Mesothelial cell of epicardium (in vitro differentiated cells): ENCODE data around the gene DOCK10. TPM values are rescaled to one million over a fixed set of nuclear protein-coding genes. Genes with fewer than 3 reads are reported as not detected.

ENCODE experiments used
- DNase-seq, 2 experiments: peaks; one replicate each; pipeline ENCODE4 v3.0.0; 2021; ENCODE audit warnings: low spot score in 2 of 2; ENCODE audit not compliant: unreplicated experiment in 2 of 2
- H3K27ac Mint-ChIP-seq: 2 replicates; pipeline ENCODE4 v1.8.0; 2021; ENCODE audit warnings: mixed read lengths
- H3K27me3 Mint-ChIP-seq: 2 replicates; pipeline ENCODE4 v1.8.0; 2021; ENCODE audit warnings: low read depth, mixed read lengths
- H3K36me3 Mint-ChIP-seq: 2 replicates; pipeline ENCODE4 v1.8.0; 2021; ENCODE audit warnings: mixed read lengths
- H3K4me1 Mint-ChIP-seq: 2 replicates; pipeline ENCODE4 v1.8.0; 2021; ENCODE audit warnings: mixed read lengths
- H3K4me3 Mint-ChIP-seq: 2 replicates; pipeline ENCODE4 v1.8.0; 2021; ENCODE audit warnings: mild to moderate bottlenecking, moderate library complexity, mixed read lengths
- H3K9me3 Mint-ChIP-seq: 2 replicates; pipeline ENCODE4 v1.8.0; 2021; ENCODE audit warnings: mixed read lengths
- CTCF ChIP-seq: fragments of 200-600 bp; sonication (generic); IDR thresholded peaks from one replicate; pipeline ENCODE4 v1.5.0; 2021; ENCODE audit warnings: antibody characterized with exemption; ENCODE audit not compliant: unreplicated experiment
- total RNA-seq: library from RNA; stranded (reverse); gene quantifications from 3 replicates; pipeline ENCODE4 v1.2.1, GENCODE V29; 2021

Gene DOCK10
- total RNA-seq, 1 donor from 2014 or later: 2.4 TPM

- Mint-ChIP-seq H3K4me3 (no peak overlapping the region), H3K27ac (no peak overlapping the region), H3K4me1 (peaks cover 11% of the 10 kb centered on the region), H3K27me3 (no peaks in the 10 kb centered on the region), H3K9me3 (no peaks in the 10 kb centered on the region), H3K36me3 (no peaks in the 10 kb centered on the region)
- no peak for TF ChIP-seq CTCF
- no peak for DNase-seq
Measured at GRCh38 chr2:224819075-224819474, 223.2 kb downstream of the DOCK10 start.

DNA sequence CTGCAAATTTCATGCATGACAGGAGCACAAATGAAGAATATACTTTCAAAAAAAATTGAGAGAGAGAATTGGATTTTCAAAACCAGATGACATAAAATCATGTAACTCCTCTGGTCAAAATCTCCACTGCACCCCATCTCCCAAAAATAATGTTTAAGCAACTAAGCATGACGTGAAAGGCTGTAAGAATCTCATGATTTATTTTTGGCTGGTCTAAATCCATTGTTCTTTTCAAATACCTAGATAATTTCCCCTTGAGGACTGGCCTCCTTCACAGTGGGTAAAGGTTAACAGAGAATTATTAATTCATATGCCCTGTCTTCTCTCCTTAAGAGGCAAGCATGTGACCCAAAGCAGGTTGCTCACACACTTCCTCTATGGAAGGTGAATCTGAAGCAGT is 224.6 kb downstream of the DOCK10 start:
- no peaks in the 10 kb centered on the region for H3K9me3 Mint-ChIP-seq
- no peak overlapping the region for H3K4me3 Mint-ChIP-seq
- TF ChIP-seq CTCF: no peak
- H3K27ac Mint-ChIP-seq: no peak overlapping the region
- DNase-seq: no peak
- H3K4me1 Mint-ChIP-seq: peaks cover 11% of the 10 kb centered on the region
- no peaks in the 10 kb centered on the region for H3K36me3 Mint-ChIP-seq
- H3K27me3 Mint-ChIP-seq: no peaks in the 10 kb centered on the region

GRCh38 chr2:224816816-224817215 is 225.5 kb downstream of the DOCK10 start:
- Mint-ChIP-seq H3K27me3 (no peaks in the 10 kb centered on the region), H3K4me1 (peaks cover 11% of the 10 kb centered on the region), H3K36me3 (no peaks in the 10 kb centered on the region), H3K9me3 (no peaks in the 10 kb centered on the region), H3K4me3 (no peak overlapping the region), H3K27ac (peak overlapping the region; percentile 3)
- no peak for TF ChIP-seq CTCF
- no peak for DNase-seq

DNA sequence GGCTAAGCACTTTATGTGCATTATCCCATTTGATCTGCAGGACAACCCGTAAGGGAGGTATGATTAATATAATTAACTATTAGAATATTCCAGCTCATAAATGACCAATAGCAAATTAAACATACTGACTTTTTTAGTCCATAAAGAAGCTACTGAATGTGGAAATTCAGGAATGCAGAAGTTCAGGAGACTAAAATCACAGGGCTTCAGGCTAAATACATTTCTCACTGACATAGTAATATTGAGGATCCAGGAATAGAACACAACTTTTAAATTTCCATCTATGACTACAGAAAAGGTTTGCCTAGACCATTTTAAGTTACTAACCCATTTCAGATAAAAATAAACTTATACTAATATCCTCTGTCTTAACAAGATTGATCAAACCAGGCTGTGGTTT is 228.7 kb downstream of the DOCK10 start:
- TF ChIP-seq CTCF: no peak

GRCh38 chr2:224807153-224807964 is 234.9 kb downstream of the DOCK10 start:
- H3K4me3 Mint-ChIP-seq: no peak overlapping the region
- no peaks in the 10 kb centered on the region for H3K4me1 Mint-ChIP-seq
- TF ChIP-seq CTCF: no peak
- peaks cover 4% of the 10 kb centered on the region for H3K36me3 Mint-ChIP-seq
- H3K27ac Mint-ChIP-seq: no peak overlapping the region
- no peak for DNase-seq
- peaks cover 6% of the 10 kb centered on the region for H3K9me3 Mint-ChIP-seq
- H3K27me3 Mint-ChIP-seq: no peaks in the 10 kb centered on the region

More for the DNA sequence above, 228.7 kb downstream of the DOCK10 start:
- H3K27me3 Mint-ChIP-seq: no peaks in the 10 kb centered on the region
- peaks cover 4% of the 10 kb centered on the region for H3K36me3 Mint-ChIP-seq
- no peak overlapping the region for H3K27ac Mint-ChIP-seq
- DNase-seq: no peak
- H3K9me3 Mint-ChIP-seq: peaks cover 6% of the 10 kb centered on the region
- H3K4me3 Mint-ChIP-seq: no peak overlapping the region
- H3K4me1 Mint-ChIP-seq: peaks cover 8% of the 10 kb centered on the region
